ENCODE results near the gene MMP15.

Gene MMP15

GRCh38 chr16:58046054-58046881 is 20.7 kb downstream of the MMP15 start:
- no peak for DNase-seq (ENCODE audit: extremely low read depth, insufficient read length)
- Histone ChIP-seq H3K4me3 (replicated peaks; ENCODE audit: low read depth, low read length) (no peak overlapping the region), H3K36me3 (ENCODE audit: control insufficient read depth, insufficient read depth, low read length) (no peaks in the 10 kb centered on the region), H3K27me3 (replicated peaks; ENCODE audit: control insufficient read depth, insufficient read depth, low read length) (no peaks in the 10 kb centered on the region; the same call in 1 of the 2 replicates)
- TF ChIP-seq CTCF (IDR thresholded peaks at IDR 0.05; ENCODE audit: insufficient read depth, low read length, poor library complexity, severe bottlenecking), result no peak

GRCh38 chr16:58046936-58047335 is 21.4 kb downstream of the MMP15 start:
- no peak for TF ChIP-seq CTCF (IDR thresholded peaks at IDR 0.05; ENCODE audit: insufficient read depth, low read length, poor library complexity, severe bottlenecking)
- H3K4me3 ChIP-seq (replicated peaks; ENCODE audit: low read depth, low read length), result no peak overlapping the region
- H3K36me3 ChIP-seq (ENCODE audit: control insufficient read depth, insufficient read depth, low read length), result no peaks in the 10 kb centered on the region
- no peak for DNase-seq (ENCODE audit: extremely low read depth, insufficient read length)
- H3K27me3 ChIP-seq (replicated peaks; ENCODE audit: control insufficient read depth, insufficient read depth, low read length), result no peaks in the 10 kb centered on the region; the same call in 1 of the 2 replicates

- no peak for TF ChIP-seq CTCF (IDR thresholded peaks at IDR 0.05; ENCODE audit: insufficient read depth, low read length, poor library complexity, severe bottlenecking)
- no peaks in the 10 kb centered on the region; the same call in 1 of the 2 replicates for H3K27me3 ChIP-seq (replicated peaks; ENCODE audit: control insufficient read depth, insufficient read depth, low read length)
- DNase-seq (ENCODE audit: extremely low read depth, insufficient read length), result no peak
These were observed 22.2 kb downstream of the MMP15 start for GRCh38 chr16:58047557-58048348.

GRCh38 chr16:58048494-58049231 is 23.1 kb downstream of the MMP15 start:
- Histone ChIP-seq H3K27me3 (replicated peaks; ENCODE audit: control insufficient read depth, insufficient read depth, low read length) (no peaks in the 10 kb centered on the region; the same call in 1 of the 2 replicates), H3K4me3 (replicated peaks; ENCODE audit: low read depth, low read length) (no peak overlapping the region), H3K36me3 (ENCODE audit: control insufficient read depth, insufficient read depth, low read length) (no peaks in the 10 kb centered on the region)
- no peak for TF ChIP-seq CTCF (IDR thresholded peaks at IDR 0.05; ENCODE audit: insufficient read depth, low read length, poor library complexity, severe bottlenecking)
- DNase-seq (ENCODE audit: extremely low read depth, insufficient read length), result no peak

More at GRCh38 chr16:58047557-58048348, 22.2 kb downstream of the MMP15 start:
- H3K36me3 ChIP-seq (ENCODE audit: control insufficient read depth, insufficient read depth, low read length), result no peaks in the 10 kb centered on the region
- no peak overlapping the region for H3K4me3 ChIP-seq (replicated peaks; ENCODE audit: low read depth, low read length)

GRCh38 chr16:58049232-58050185 is 24.0 kb downstream of the MMP15 start:
- Histone ChIP-seq H3K4me3 (replicated peaks; ENCODE audit: low read depth, low read length) (no peak overlapping the region), H3K36me3 (ENCODE audit: control insufficient read depth, insufficient read depth, low read length) (no peaks in the 10 kb centered on the region), H3K27me3 (replicated peaks; ENCODE audit: control insufficient read depth, insufficient read depth, low read length) (no peaks in the 10 kb centered on the region; the same call in 1 of the 2 replicates)
- DNase-seq (ENCODE audit: extremely low read depth, insufficient read length), result no peak
- TF ChIP-seq CTCF (IDR thresholded peaks at IDR 0.05; ENCODE audit: insufficient read depth, low read length, poor library complexity, severe bottlenecking), result no peak
